Astrocyte (in vitro differentiated cells and primary cell): ENCODE measurements around the gene APOA1. TPM values are rescaled to one million over a fixed set of nuclear protein-coding genes. Genes with fewer than 3 reads are reported as not detected.

Experiments
- DNase-seq: peaks from one replicate; pipeline ENCODE4 v3.0.0-alpha.2; 2010; ENCODE audit warnings: low read depth
- FAIRE-seq: peaks from 2 replicates; lab custom pipeline; 2011; peaks lifted over from hg19 to GRCh38; lab: Jason Lieb, UNC
- H2AFZ ChIP-seq: 2 replicates; pipeline ENCODE4 v1.6.0; 2012; ENCODE audit warnings: low read depth, low read length, inconsistent platforms
- H3K27ac ChIP-seq: 2 replicates; pipeline ENCODE4 v1.5.1; 2011; ENCODE audit warnings: low read depth, low read length, inconsistent platforms
- H3K27me3 ChIP-seq: 2 replicates; pipeline ENCODE4 v1.6.0; 2011; ENCODE audit warnings: low read length, inconsistent platforms; ENCODE audit not compliant: insufficient read depth
- H3K36me3 ChIP-seq: 2 replicates; pipeline ENCODE4 v1.5.1; 2011; ENCODE audit warnings: low read length, inconsistent platforms; ENCODE audit not compliant: insufficient read depth
- H3K4me1 ChIP-seq: 2 replicates; pipeline ENCODE4 v1.5.1; 2011; ENCODE audit warnings: low read length, inconsistent platforms; ENCODE audit not compliant: insufficient read depth
- H3K4me2 ChIP-seq: 2 replicates; pipeline ENCODE4 v1.6.0; 2012; ENCODE audit warnings: low read length, inconsistent platforms
- H3K4me3 ChIP-seq: 2 replicates; pipeline ENCODE4 v1.5.1; 2011; ENCODE audit warnings: low read depth, mild to moderate bottlenecking, low read length, inconsistent platforms; ENCODE audit not compliant: insufficient read depth
- H3K79me2 ChIP-seq: 2 replicates; pipeline ENCODE4 v1.6.0; 2012; ENCODE audit warnings: mild to moderate bottlenecking, low read length, inconsistent platforms; ENCODE audit not compliant: insufficient read depth
- H3K9ac ChIP-seq: 2 replicates; pipeline ENCODE4 v1.6.0; 2012; ENCODE audit warnings: mild to moderate bottlenecking, low read length, inconsistent platforms
- H3K9me3 ChIP-seq: 2 replicates; pipeline ENCODE4 v1.5.1; 2012; ENCODE audit warnings: low read depth, mild to moderate bottlenecking, low read length, inconsistent platforms; ENCODE audit not compliant: insufficient read depth
- H4K20me1 ChIP-seq: 2 replicates; pipeline ENCODE4 v1.6.0; 2012; ENCODE audit warnings: low read length, inconsistent platforms; ENCODE audit not compliant: insufficient read depth
- H3K27ac Mint-ChIP-seq: one replicate; pipeline ENCODE4 v1.8.0; 2021; ENCODE audit warnings: mild to moderate bottlenecking, mixed read lengths; ENCODE audit not compliant: unreplicated experiment
- H3K27me3 Mint-ChIP-seq: one replicate; pipeline ENCODE4 v1.8.0; 2021; ENCODE audit warnings: low read depth, mixed read lengths; ENCODE audit not compliant: unreplicated experiment
- H3K36me3 Mint-ChIP-seq: one replicate; pipeline ENCODE4 v1.8.0; 2021; ENCODE audit warnings: low read depth, mixed read lengths; ENCODE audit not compliant: unreplicated experiment
- H3K4me1 Mint-ChIP-seq: one replicate; pipeline ENCODE4 v1.8.0; 2021; ENCODE audit warnings: low read depth, mixed read lengths; ENCODE audit not compliant: unreplicated experiment
- H3K4me3 Mint-ChIP-seq: one replicate; pipeline ENCODE4 v1.8.0; 2021; ENCODE audit warnings: mild to moderate bottlenecking, moderate library complexity, mixed read lengths; ENCODE audit not compliant: unreplicated experiment
- H3K9me3 Mint-ChIP-seq: one replicate; pipeline ENCODE4 v1.8.0; 2021; ENCODE audit warnings: mild to moderate bottlenecking, mixed read lengths; ENCODE audit not compliant: unreplicated experiment
- EZH2 ChIP-seq: IDR thresholded peaks from 2 replicates; pipeline ENCODE4 v1.6.1; 2012; ENCODE audit warnings: mild to moderate bottlenecking, low read length, inconsistent platforms; ENCODE audit not compliant: insufficient read depth
- total RNA-seq: library from RNA; stranded (reverse); gene quantifications from 2 replicates; pipeline ENCODE4 v1.2.1, GENCODE V29; 2021
- TF ChIP-seq, protein P1 (sequence below): IDR thresholded peaks from 2 replicates; pipeline ENCODE4 v1.5.1; 2011; ENCODE audit warnings: low read depth, mild to moderate bottlenecking, inconsistent platforms, low read length, moderate library complexity; ENCODE audit not compliant: insufficient read depth

APOA1 gene
- total RNA-seq, 1 donor from 2014 or later, result 6.0 TPM

DNA sequence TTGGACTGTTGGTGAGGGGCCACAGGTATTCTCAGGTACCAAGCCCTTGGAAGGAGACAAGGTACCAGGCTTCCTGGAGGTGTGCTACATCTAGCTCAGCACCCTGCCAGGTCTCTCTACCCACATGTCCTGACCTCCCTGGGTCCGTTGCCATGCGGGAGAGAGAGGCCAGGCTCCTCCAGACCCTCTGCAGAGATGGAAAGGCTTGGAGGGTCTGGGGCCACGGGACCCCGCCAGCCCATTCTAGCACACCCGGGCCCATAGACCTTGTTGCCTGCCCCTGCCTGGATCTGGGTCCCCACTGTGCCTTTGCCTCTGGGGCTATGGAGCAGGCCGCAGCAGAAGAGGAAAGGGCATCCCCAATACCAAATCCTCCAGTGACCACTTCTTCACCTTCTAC, 10.0 kb downstream of the APOA1 start:
- Histone ChIP-seq H3K9me3 (no peaks in the 10 kb centered on the region), H3K9ac (no peak overlapping the region), H4K20me1 (no peaks in the 10 kb centered on the region), H3K4me1 (no peaks in the 10 kb centered on the region), H2AFZ (no peak overlapping the region), H3K27ac (no peak overlapping the region), H3K4me2 (no peak overlapping the region), H3K79me2 (no peaks in the 10 kb centered on the region), H3K27me3 (no peaks in the 10 kb centered on the region), H3K4me3 (no peak overlapping the region), H3K36me3 (no peaks in the 10 kb centered on the region)
- Mint-ChIP-seq H3K36me3 (no peaks in the 10 kb centered on the region), H3K4me3 (no peak overlapping the region), H3K9me3 (no peaks in the 10 kb centered on the region), H3K27me3 (peaks cover 17% of the 10 kb centered on the region), H3K27ac (no peak overlapping the region), H3K4me1 (no peaks in the 10 kb centered on the region)
- DNase-seq (no peak), FAIRE-seq (no peak)
- TF ChIP-seq, protein P1, sequence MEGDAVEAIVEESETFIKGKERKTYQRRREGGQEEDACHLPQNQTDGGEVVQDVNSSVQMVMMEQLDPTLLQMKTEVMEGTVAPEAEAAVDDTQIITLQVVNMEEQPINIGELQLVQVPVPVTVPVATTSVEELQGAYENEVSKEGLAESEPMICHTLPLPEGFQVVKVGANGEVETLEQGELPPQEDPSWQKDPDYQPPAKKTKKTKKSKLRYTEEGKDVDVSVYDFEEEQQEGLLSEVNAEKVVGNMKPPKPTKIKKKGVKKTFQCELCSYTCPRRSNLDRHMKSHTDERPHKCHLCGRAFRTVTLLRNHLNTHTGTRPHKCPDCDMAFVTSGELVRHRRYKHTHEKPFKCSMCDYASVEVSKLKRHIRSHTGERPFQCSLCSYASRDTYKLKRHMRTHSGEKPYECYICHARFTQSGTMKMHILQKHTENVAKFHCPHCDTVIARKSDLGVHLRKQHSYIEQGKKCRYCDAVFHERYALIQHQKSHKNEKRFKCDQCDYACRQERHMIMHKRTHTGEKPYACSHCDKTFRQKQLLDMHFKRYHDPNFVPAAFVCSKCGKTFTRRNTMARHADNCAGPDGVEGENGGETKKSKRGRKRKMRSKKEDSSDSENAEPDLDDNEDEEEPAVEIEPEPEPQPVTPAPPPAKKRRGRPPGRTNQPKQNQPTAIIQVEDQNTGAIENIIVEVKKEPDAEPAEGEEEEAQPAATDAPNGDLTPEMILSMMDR, result no peak

DNA sequence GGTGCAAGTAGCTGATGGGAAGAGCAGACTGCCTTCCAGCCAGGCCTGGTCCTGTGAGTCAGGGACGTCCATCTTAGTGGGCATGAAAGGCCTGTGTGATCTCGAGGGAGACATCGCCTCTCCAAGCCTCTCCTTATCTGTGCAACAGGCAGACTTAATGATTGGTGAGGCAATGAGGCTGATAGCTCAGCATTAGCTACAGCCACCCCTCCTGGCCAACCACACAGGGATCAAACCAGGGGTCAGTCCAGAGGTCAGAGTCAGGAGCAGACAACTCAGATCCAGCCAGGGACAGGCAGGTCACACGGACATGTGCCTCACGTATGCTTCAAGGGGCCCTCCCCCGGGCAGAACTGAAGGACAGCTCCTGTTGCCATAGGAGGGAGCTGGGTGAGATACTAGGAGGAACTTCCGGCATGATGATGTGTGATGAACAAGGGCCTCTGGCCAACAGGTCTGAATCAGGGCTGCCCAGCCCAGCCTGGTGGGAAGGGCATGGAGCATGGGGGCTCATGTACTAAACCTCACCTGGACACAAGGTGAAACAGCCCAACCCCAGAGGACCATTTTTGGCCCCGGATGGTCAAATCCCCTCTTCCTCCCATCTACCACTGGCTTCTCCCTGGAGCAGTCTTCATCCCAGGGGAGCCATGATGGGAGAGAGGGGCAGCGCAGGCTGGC, 10.5 kb downstream of the APOA1 start:
- H3K27me3 ChIP-seq, result no peaks in the 10 kb centered on the region
- H3K27ac ChIP-seq, result no peak overlapping the region
- no peak overlapping the region for H2AFZ ChIP-seq
- H4K20me1 ChIP-seq, result no peaks in the 10 kb centered on the region
- no peaks in the 10 kb centered on the region for H3K4me1 ChIP-seq
- TF ChIP-seq EZH2, result no peak
- TF ChIP-seq, protein P1, result no peak
- H3K4me3 Mint-ChIP-seq, result no peak overlapping the region
- H3K4me3 ChIP-seq, result no peak overlapping the region
- FAIRE-seq (no peak), DNase-seq (no peak)
- H3K36me3 Mint-ChIP-seq, result peaks cover 2% of the 10 kb centered on the region
- no peaks in the 10 kb centered on the region for H3K9me3 Mint-ChIP-seq
- H3K36me3 ChIP-seq, result no peaks in the 10 kb centered on the region
- H3K4me2 ChIP-seq, result no peak overlapping the region
- H3K27ac Mint-ChIP-seq, result no peak overlapping the region
- no peaks in the 10 kb centered on the region for H3K9me3 ChIP-seq
- no peaks in the 10 kb centered on the region for H3K4me1 Mint-ChIP-seq
- no peaks in the 10 kb centered on the region for H3K79me2 ChIP-seq
- H3K27me3 Mint-ChIP-seq, result peaks cover 17% of the 10 kb centered on the region
- H3K9ac ChIP-seq, result no peak overlapping the region
